ENCODE data around the gene DIP2C. TPM values are rescaled to one million over a fixed set of nuclear protein-coding genes. Genes with fewer than 3 reads are reported as not detected.

Gene DIP2C
- polyA plus RNA-seq, 4 donors = 3.1 to 13.3 (median 4.7) TPM

DNA sequence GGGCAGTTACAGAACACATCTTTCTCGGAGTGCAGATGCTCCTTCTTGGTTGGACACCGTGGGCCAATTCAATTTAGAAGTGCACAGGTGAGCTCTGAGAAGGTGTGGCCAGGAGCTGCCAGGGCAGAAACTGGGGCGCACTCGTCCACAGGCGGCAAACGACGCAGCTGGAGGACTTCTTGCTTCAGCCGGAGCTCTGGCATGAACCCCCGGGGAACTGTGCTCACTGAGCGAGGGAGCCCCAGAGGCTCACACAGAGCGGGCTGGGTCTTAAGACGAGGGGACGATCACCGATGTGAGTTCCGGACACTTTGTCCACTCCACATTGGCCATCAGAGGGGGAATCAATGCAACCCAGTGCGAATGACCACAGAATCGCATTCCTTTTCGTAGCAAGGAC, 413.8 kb downstream of the DIP2C start:
- Histone ChIP-seq H3K27me3 (ENCODE audit: control insufficient read depth in 3 of 3, insufficient read depth in 3 of 3, low read length in 3 of 3) (no peaks in the 10 kb centered on the region), H3K4me1 (ENCODE audit: control insufficient read depth in 3 of 3, insufficient read depth in 2 of 3, low read depth in 1 of 3, low read length in 2 of 3) (no peaks in the 10 kb centered on the region), H3K36me3 (ENCODE audit: control insufficient read depth in 3 of 3, insufficient read depth in 2 of 3, low read depth in 1 of 3, low read length in 3 of 3) (peaks cover 0 to 51% (median 3%) of the 10 kb centered on the region in 3 donors), H3K4me3 (ENCODE audit: low read depth in 1 of 3, low read length in 3 of 3) (no peak overlapping the region), H3K27ac (ENCODE audit: low read depth in 1 of 3, low read length in 2 of 3) (no peak overlapping the region), H3K9me3 (ENCODE audit: control insufficient read depth in 2 of 2, insufficient read depth in 1 of 2, low read depth in 1 of 2, low read length in 1 of 2) (no peaks in the 10 kb centered on the region)
- FAIRE-seq (no peak), DNase-seq (no peak)
- WGBS, 3 donors = 94 to 95% (median 95%) methylated on average over 18 of the region's 18 CpGs

DNA sequence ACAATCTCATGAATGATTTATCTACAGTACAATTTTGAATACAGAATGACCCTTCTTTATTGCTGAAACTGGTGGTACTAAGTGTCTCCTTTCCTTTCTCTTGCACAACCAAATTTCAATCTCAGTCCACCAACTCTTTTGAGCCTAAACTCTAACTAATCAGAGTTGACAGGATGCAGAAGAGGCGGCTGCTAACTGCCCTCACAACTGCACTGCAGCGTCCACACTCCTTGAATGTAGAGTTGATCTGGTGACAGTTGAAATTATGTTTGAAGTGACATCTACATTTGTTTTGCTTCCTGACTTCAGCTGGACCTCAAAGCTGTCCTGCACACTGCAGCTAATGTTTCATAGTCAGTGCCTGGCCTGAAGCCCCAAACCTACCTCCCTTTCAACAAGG, 414.6 kb downstream of the DIP2C start:
- WGBS, 3 donors = 82 to 91% (median 84%) methylated on average over 2 of the region's 2 CpGs
- no peaks in the 10 kb centered on the region for H3K4me1 ChIP-seq (ENCODE audit: control insufficient read depth in 3 of 3, insufficient read depth in 2 of 3, low read depth in 1 of 3, low read length in 2 of 3)
- H3K36me3 ChIP-seq (ENCODE audit: control insufficient read depth in 3 of 3, insufficient read depth in 2 of 3, low read depth in 1 of 3, low read length in 3 of 3) = peaks cover 0 to 44% (median 3%) of the 10 kb centered on the region in 3 donors
- no peak overlapping the region for H3K4me3 ChIP-seq (ENCODE audit: low read depth in 1 of 3, low read length in 3 of 3)
- no peak for FAIRE-seq
- H3K9me3 ChIP-seq (ENCODE audit: control insufficient read depth in 2 of 2, insufficient read depth in 1 of 2, low read depth in 1 of 2, low read length in 1 of 2) = no peaks in the 10 kb centered on the region
- H3K27me3 ChIP-seq (ENCODE audit: control insufficient read depth in 3 of 3, insufficient read depth in 3 of 3, low read length in 3 of 3) = no peaks in the 10 kb centered on the region
- DNase-seq = no peak
- no peak overlapping the region for H3K27ac ChIP-seq (ENCODE audit: low read depth in 1 of 3, low read length in 2 of 3)

DNA sequence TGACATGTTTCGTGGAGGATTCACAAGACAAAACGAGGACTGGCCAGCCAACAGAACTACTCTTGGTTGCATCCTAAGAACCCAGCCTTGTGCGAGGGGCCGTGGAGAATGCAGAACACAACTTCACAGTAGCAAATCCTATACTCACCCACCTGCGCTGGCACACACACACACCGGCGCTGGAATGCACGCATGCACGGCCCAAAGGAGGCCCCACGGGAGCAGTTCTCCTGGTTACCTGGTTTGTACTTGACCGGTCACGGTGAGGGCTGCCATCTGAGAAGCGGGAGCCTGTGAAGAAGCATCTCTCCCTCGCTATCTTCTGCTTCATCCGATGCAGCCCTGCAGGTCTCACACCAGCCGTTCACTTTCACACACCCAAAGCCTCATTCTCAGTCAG, 416.4 kb downstream of the DIP2C start:
- H3K36me3 ChIP-seq (ENCODE audit: control insufficient read depth in 3 of 3, insufficient read depth in 2 of 3, low read depth in 1 of 3, low read length in 3 of 3) = peaks cover 0 to 26% (median 3%) of the 10 kb centered on the region in 3 donors
- WGBS, 3 donors = 92 to 96% (median 94%) methylated on average over 16 of the region's 16 CpGs
- DNase-seq = no peak
- FAIRE-seq = no peak
- H3K9me3 ChIP-seq (ENCODE audit: control insufficient read depth in 2 of 2, insufficient read depth in 1 of 2, low read depth in 1 of 2, low read length in 1 of 2) = no peaks in the 10 kb centered on the region
- H3K4me3 ChIP-seq (ENCODE audit: low read depth in 1 of 3, low read length in 3 of 3) = no peak overlapping the region
- H3K27me3 ChIP-seq (ENCODE audit: control insufficient read depth in 3 of 3, insufficient read depth in 3 of 3, low read length in 3 of 3) = no peaks in the 10 kb centered on the region
- no peak overlapping the region for H3K27ac ChIP-seq (ENCODE audit: low read depth in 1 of 3, low read length in 2 of 3)
- H3K4me1 ChIP-seq (ENCODE audit: control insufficient read depth in 3 of 3, insufficient read depth in 2 of 3, low read depth in 1 of 3, low read length in 2 of 3) = no peaks in the 10 kb centered on the region

DNA sequence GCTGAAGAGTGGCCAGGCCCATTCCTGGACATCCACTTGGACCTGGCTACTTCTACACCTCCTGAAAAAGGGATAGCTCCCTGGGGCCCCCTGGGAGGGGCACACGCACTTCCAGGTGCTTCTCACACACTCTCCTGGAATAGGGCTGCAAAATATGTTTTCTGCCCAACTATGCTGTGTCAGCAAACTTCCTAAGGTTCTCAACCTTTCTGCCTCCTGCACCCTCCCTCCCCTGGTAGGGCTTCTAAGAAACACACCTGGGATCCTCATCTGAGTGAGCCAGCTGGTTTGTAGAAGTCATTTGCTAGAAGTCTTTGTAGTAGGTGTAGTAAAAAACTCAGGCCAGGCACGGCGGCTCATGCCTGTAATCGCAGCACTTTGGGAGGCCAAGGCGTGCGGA, 417.7 kb downstream of the DIP2C start:
- Histone ChIP-seq H3K4me3 (ENCODE audit: low read depth in 1 of 3, low read length in 3 of 3) (no peak overlapping the region), H3K36me3 (ENCODE audit: control insufficient read depth in 3 of 3, insufficient read depth in 2 of 3, low read depth in 1 of 3, low read length in 3 of 3) (peaks cover 0 to 14% (median 0%) of the 10 kb centered on the region in 3 donors), H3K27ac (ENCODE audit: low read depth in 1 of 3, low read length in 2 of 3) (no peak overlapping the region), H3K4me1 (ENCODE audit: control insufficient read depth in 3 of 3, insufficient read depth in 2 of 3, low read depth in 1 of 3, low read length in 2 of 3) (no peaks in the 10 kb centered on the region), H3K9me3 (ENCODE audit: control insufficient read depth in 2 of 2, insufficient read depth in 1 of 2, low read depth in 1 of 2, low read length in 1 of 2) (no peaks in the 10 kb centered on the region), H3K27me3 (ENCODE audit: control insufficient read depth in 3 of 3, insufficient read depth in 3 of 3, low read length in 3 of 3) (no peaks in the 10 kb centered on the region)
- DNase-seq (no peak), FAIRE-seq (no peak)
- 90 to 95% (median 93%) methylated on average over 6 of the region's 6 CpGs for WGBS, 3 donors

DNA sequence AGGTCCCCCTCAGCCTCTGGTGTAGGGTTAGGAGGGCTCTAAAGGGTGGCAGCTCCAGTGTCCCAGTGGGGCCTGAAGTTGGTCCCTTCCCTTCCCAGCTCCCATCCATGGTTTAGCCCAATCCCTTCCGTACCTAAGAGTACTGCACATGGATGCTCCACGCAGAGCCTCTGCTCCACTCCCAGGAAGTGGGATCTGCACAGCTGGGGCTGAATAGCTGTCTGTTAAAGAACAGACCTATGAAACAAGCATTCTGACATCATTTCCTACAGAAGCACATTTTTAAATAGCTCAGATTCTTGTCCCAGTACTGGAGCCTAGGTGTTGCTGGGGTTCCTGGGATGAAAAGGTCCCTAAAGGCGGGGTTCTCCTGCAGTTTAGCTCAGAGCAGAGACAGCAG, 418.3 kb downstream of the DIP2C start:
- no peaks in the 10 kb centered on the region for H3K9me3 ChIP-seq (ENCODE audit: control insufficient read depth in 2 of 2, insufficient read depth in 1 of 2, low read depth in 1 of 2, low read length in 1 of 2)
- WGBS, 3 donors = 72 to 92% (median 83%) methylated on average over 3 of the region's 3 CpGs
- H3K4me1 ChIP-seq (ENCODE audit: control insufficient read depth in 3 of 3, insufficient read depth in 2 of 3, low read depth in 1 of 3, low read length in 2 of 3) = no peaks in the 10 kb centered on the region

DNA sequence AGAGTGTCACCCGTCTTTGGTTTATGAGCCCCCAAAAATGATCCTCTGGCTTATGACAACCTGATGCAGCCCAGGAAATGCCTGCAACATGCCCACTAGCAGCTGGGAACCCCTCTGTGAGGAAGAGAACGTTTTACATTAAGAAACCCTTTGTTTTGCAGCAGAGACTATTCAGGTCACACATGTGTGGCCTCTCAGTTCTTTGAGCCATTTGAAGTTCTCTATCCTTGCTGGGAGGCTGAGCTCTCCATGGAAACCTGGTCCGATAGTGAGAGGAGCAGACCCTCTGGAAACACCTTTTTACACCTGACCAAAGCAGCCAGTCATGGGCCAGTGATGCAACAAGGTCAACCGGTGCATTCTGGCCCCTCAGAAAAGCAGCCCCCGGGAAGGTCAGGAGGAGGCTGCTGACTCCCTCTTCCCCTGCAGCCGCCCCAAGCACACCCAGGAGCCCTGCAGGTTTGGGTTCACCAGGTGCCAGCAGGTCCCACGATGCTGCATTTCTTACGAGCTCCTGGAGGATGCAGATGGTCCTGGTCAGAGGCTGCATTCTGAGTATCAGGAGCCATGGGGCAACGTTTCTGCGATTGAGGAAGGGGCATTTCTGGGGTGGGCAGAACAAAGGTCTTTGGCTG, 419.9 kb downstream of the DIP2C start:
- FAIRE-seq (no peak), DNase-seq (no peak)
- no peaks in the 10 kb centered on the region for H3K4me1 ChIP-seq (ENCODE audit: control insufficient read depth in 3 of 3, insufficient read depth in 2 of 3, low read depth in 1 of 3, low read length in 2 of 3)
- H3K27me3 ChIP-seq (ENCODE audit: control insufficient read depth in 3 of 3, insufficient read depth in 3 of 3, low read length in 3 of 3) = no peaks in the 10 kb centered on the region
- no peak overlapping the region for H3K4me3 ChIP-seq (ENCODE audit: low read depth in 1 of 3, low read length in 3 of 3)
- 72 to 80% (median 77%) methylated on average over 10 of the region's 10 CpGs for WGBS, 3 donors
- no peak overlapping the region for H3K27ac ChIP-seq (ENCODE audit: low read depth in 1 of 3, low read length in 2 of 3)
- H3K36me3 ChIP-seq (ENCODE audit: control insufficient read depth in 3 of 3, insufficient read depth in 2 of 3, low read depth in 1 of 3, low read length in 3 of 3) = peaks cover 0 to 7% (median 0%) of the 10 kb centered on the region in 3 donors
- no peaks in the 10 kb centered on the region for H3K9me3 ChIP-seq (ENCODE audit: control insufficient read depth in 2 of 2, insufficient read depth in 1 of 2, low read depth in 1 of 2, low read length in 1 of 2)

More for the DNA sequence above, 418.3 kb downstream of the DIP2C start:
- FAIRE-seq = no peak
- Histone ChIP-seq H3K27me3 (ENCODE audit: control insufficient read depth in 3 of 3, insufficient read depth in 3 of 3, low read length in 3 of 3) (no peaks in the 10 kb centered on the region), H3K36me3 (ENCODE audit: control insufficient read depth in 3 of 3, insufficient read depth in 2 of 3, low read depth in 1 of 3, low read length in 3 of 3) (peaks cover 0 to 14% (median 0%) of the 10 kb centered on the region in 3 donors), H3K4me3 (ENCODE audit: low read depth in 1 of 3, low read length in 3 of 3) (no peak overlapping the region), H3K27ac (ENCODE audit: low read depth in 1 of 3, low read length in 2 of 3) (no peak overlapping the region)
- no peak for DNase-seq

DNA sequence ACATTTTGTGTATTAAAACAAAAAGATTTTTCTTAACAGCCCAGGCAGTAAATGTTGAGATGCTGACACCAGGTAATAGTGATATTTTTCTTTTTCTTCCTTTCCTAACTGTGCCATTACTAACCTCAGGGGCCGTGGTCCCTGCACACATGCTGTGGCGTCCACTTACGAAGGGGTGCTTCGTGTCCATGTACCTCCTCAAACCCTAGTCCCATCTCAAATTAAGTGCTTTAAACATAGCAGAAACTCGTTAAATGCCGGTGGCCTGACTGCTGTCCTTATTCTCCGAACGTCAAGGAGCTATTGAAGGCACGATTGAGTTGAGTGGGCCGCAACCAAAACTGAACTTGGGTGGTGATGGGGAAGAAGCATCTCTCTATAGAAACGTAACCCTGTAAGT, 421.8 kb downstream of the DIP2C start:
- DNase-seq (no peak), FAIRE-seq (no peak)
- Histone ChIP-seq H3K4me3 (ENCODE audit: low read depth in 1 of 3, low read length in 3 of 3) (no peak overlapping the region), H3K27ac (ENCODE audit: low read depth in 1 of 3, low read length in 2 of 3) (no peak overlapping the region), H3K9me3 (ENCODE audit: control insufficient read depth in 2 of 2, insufficient read depth in 1 of 2, low read depth in 1 of 2, low read length in 1 of 2) (no peaks in the 10 kb centered on the region), H3K4me1 (ENCODE audit: control insufficient read depth in 3 of 3, insufficient read depth in 2 of 3, low read depth in 1 of 3, low read length in 2 of 3) (no peaks in the 10 kb centered on the region), H3K27me3 (ENCODE audit: control insufficient read depth in 3 of 3, insufficient read depth in 3 of 3, low read length in 3 of 3) (no peaks in the 10 kb centered on the region), H3K36me3 (ENCODE audit: control insufficient read depth in 3 of 3, insufficient read depth in 2 of 3, low read depth in 1 of 3, low read length in 3 of 3) (peaks cover 0 to under 1% (median 0%) of the 10 kb centered on the region in 3 donors)
- WGBS, 3 donors = 92 to 93% (median 92%) methylated on average over 11 of the region's 11 CpGs

DNA sequence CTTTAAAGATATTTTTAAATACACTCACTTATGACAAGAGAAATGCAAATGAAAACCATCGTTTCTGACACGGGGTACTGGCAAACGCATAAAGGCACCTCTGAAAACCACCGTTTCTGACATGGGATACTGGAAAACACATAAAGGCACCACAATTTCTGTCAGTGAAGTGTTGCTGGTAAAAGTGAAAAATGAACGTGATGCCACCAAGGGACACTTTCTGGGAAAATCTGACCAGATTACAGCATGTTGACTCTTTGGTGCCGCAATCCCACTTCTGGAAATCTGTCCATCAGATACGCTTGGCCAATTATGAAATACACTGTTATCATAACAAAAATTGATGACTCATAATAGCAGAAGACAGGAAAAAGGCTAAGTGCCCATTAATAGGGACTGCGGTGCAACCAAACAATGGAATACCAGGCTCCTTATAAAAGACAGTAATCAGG, 422.5 kb downstream of the DIP2C start:
- DNase-seq (no peak), FAIRE-seq (no peak)
- 66 to 74% (median 67%) methylated on average over 8 of the region's 8 CpGs for WGBS, 3 donors
- no peaks in the 10 kb centered on the region for H3K4me1 ChIP-seq (ENCODE audit: control insufficient read depth in 3 of 3, insufficient read depth in 2 of 3, low read depth in 1 of 3, low read length in 2 of 3)
- H3K27me3 ChIP-seq (ENCODE audit: control insufficient read depth in 3 of 3, insufficient read depth in 3 of 3, low read length in 3 of 3) = no peaks in the 10 kb centered on the region
- no peaks in the 10 kb centered on the region for H3K36me3 ChIP-seq (ENCODE audit: control insufficient read depth in 3 of 3, insufficient read depth in 2 of 3, low read depth in 1 of 3, low read length in 3 of 3)
- no peaks in the 10 kb centered on the region for H3K9me3 ChIP-seq (ENCODE audit: control insufficient read depth in 2 of 2, insufficient read depth in 1 of 2, low read depth in 1 of 2, low read length in 1 of 2)
- H3K27ac ChIP-seq (ENCODE audit: low read depth in 1 of 3, low read length in 2 of 3) = no peak overlapping the region
- no peak overlapping the region for H3K4me3 ChIP-seq (ENCODE audit: low read depth in 1 of 3, low read length in 3 of 3)

All from small intestine (tissue), 7 donors.